Activated CD8-positive, alpha-beta T cell treated with anti-CD3 and anti-CD28 coated beads for 36 hours (primary cell): ENCODE measurements around the gene MIA. TPM values are rescaled to one million over a fixed set of nuclear protein-coding genes. Genes with fewer than 3 reads are reported as not detected.
"Not testable (repeated sequence)": the region's sequence is repeated elsewhere in the genome, so short reads cannot be mapped to it uniquely, and the experiment has no call there.

Source experiments
- ATAC-seq: fragments of 200-7000 bp; cut with Tn5 transposase; one replicate; pipeline ENCODE4 v1.10.0; 2021; ENCODE audit warnings: mild to moderate bottlenecking, moderate library complexity
- CTCF ChIA-PET: fragments of 350-600 bp; sonication (Branson Sonifier 250); formaldehyde crosslinking; loops from one replicate; lab custom pipeline; 2021; ENCODE audit warnings: antibody characterized with exemption; lab: Charles Lee
- POLR2A ChIA-PET: fragments of 350-600 bp; sonication (Branson Sonifier 250); formaldehyde crosslinking; loops from one replicate; lab custom pipeline; 2021; ENCODE audit warnings: antibody characterized with exemption; lab: Charles Lee
- DNase-seq: peaks from one replicate; pipeline ENCODE4 v3.0.0-alpha.2; 2020
- H3K27ac Mint-ChIP-seq: one replicate; pipeline ENCODE4 v1.8.0; 2021; ENCODE audit warnings: mild to moderate bottlenecking, mixed read lengths
- H3K27me3 Mint-ChIP-seq: one replicate; pipeline ENCODE4 v1.8.0; 2021; ENCODE audit warnings: mixed read lengths
- H3K36me3 Mint-ChIP-seq: one replicate; pipeline ENCODE4 v1.8.0; 2021; ENCODE audit warnings: low read depth, mixed read lengths
- H3K4me1 Mint-ChIP-seq: one replicate; pipeline ENCODE4 v1.8.0; 2021; ENCODE audit warnings: low read depth, mixed read lengths
- H3K4me3 Mint-ChIP-seq: one replicate; pipeline ENCODE4 v1.8.0; 2021; ENCODE audit warnings: mild to moderate bottlenecking, moderate library complexity, mixed read lengths
- H3K9me3 Mint-ChIP-seq: one replicate; pipeline ENCODE4 v1.8.0; 2021; ENCODE audit warnings: mixed read lengths
- intact Hi-C: fragments of 100-400 bp; cut with micrococcal nuclease; formaldehyde crosslinking; loops from one replicate; pipeline ENCODE4 v1.10.0; 2022
- total RNA-seq, 2 experiments: library from RNA; stranded (reverse); gene quantifications; one replicate each; pipeline ENCODE4 v1.2.3, GENCODE V29; 2021
- TF ChIP-seq, protein P1 (sequence below): fragments of 200-600 bp; IDR thresholded peaks from one replicate; pipeline ENCODE4 v1.8.0; 2022; ENCODE audit warnings: antibody characterized with exemption, mild to moderate bottlenecking

The MIA gene
- total RNA-seq: not detected

DNA sequence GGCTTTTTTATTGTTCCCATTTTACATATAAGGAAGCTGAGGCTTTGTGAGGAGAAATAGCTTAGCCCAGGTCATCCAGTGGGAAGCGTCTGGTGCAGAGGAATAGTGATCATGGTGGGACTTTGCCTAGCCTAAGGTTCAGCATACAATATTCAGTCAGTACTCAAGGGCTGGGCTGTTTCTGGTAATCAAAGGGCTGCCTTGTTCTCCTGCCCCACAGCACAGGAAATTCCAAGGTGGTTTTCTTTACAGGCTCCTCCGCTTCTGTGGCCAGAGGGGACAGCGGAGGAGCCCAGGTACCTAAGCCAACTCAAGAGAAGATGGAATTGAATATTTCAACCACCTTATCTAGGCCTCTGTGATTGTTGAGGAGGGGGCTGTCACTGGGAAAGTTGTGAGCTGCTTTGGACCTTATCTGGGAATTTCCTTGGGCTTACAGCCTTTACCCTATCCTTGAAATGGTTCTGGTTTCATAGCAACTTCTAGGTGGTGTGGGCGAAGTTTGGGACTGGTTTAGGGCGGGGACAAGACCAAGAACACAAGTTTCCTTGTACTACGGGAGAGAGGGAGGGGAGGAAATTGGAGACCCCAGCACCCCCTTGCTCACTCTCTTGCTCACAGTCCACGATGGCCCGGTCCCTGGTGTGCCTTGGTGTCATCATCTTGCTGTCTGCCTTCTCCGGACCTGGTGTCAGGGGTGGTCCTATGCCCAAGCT, at the start of gene MIA:
Gene MIA, plus strand, starts transcription at position 606 of the 716 bp plus-strand sequence. Its CDS starts 22 bp downstream, at position 628.
- TF ChIP-seq, protein P1, sequence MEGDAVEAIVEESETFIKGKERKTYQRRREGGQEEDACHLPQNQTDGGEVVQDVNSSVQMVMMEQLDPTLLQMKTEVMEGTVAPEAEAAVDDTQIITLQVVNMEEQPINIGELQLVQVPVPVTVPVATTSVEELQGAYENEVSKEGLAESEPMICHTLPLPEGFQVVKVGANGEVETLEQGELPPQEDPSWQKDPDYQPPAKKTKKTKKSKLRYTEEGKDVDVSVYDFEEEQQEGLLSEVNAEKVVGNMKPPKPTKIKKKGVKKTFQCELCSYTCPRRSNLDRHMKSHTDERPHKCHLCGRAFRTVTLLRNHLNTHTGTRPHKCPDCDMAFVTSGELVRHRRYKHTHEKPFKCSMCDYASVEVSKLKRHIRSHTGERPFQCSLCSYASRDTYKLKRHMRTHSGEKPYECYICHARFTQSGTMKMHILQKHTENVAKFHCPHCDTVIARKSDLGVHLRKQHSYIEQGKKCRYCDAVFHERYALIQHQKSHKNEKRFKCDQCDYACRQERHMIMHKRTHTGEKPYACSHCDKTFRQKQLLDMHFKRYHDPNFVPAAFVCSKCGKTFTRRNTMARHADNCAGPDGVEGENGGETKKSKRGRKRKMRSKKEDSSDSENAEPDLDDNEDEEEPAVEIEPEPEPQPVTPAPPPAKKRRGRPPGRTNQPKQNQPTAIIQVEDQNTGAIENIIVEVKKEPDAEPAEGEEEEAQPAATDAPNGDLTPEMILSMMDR: no peak
- Mint-ChIP-seq H3K27ac (no peak within 1 kb of the TSS), H3K4me3 (no peak within 1 kb of the TSS), H3K27me3 (no peaks in the 10 kb centered on the region), H3K9me3 (peaks cover 6% of the 10 kb centered on the region), H3K36me3 (peaks cover 20% of the 10 kb centered on the region), H3K4me1 (peaks cover 48% of the 10 kb centered on the region)
- DNase-seq: no peak
- ATAC-seq: no peak
- POLR2A ChIA-PET: interaction anchor here (3.6 kb wide), 1 partner anchor 21 kb away, joined by 22 read pairs; no protein-coding TSS in a partner anchor
- intact Hi-C loops: no loop called here
- CTCF ChIA-PET: no interaction called here

DNA sequence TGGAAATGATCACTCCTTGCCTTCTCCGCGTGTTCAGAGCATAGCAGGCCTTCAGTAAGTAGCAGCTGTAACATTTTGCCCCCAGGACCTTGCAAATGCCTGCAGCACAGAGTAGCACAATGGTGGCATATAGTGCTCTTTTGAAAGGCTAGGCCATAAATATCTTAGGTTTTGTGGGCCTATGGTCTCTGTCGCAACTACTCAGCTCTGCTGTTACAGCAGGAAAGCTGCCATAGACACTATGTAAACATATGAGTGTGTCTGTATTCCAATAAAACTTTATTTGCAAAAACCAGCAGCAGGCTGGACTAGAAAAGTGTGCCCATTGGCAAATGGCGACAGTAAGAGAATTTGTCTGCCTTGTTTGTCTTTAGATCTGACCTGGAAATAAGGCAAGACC, 49.0 kb upstream of the MIA start:
- Mint-ChIP-seq H3K27ac (no peak overlapping the region), H3K4me1 (peaks cover 18% of the 10 kb centered on the region), H3K4me3 (no peak overlapping the region), H3K9me3 (no peaks in the 10 kb centered on the region), H3K27me3 (no peaks in the 10 kb centered on the region), H3K36me3 (peaks cover 41% of the 10 kb centered on the region)
- POLR2A ChIA-PET: no interaction called here
- CTCF ChIA-PET: interaction anchor here (1.4 to 1.5 kb wide), 2 partner anchors 81 to 93 kb away, joined by 3 to 4 read pairs; no protein-coding TSS in a partner anchor
- DNase-seq (no peak), ATAC-seq (no peak)
- TF ChIP-seq, protein P1: no peak
- intact Hi-C loops: no loop called here

DNA sequence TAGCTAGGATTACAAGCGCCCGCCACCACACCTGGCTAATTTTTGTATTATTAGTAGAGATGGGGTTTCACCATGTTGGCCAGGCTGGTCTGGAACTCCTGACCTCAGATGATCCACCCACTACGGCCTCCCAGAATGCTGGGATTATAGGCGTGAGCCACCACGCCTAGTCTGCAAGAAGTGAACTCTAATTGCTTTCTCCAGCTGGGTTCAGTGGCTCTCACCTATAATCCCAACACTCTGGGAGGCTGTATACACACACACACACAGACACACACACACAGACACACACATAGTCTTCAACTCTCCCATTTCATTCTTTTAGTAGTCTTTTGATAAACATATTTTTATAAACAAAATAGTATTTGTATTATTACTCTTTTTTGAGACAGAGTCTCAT, 45.3 kb upstream of the MIA start:
- peaks cover 31% of the 10 kb centered on the region for H3K36me3 Mint-ChIP-seq
- H3K27me3 Mint-ChIP-seq, DNase-seq, ATAC-seq, H3K27ac Mint-ChIP-seq, intact Hi-C loops, H3K4me1 Mint-ChIP-seq, H3K4me3 Mint-ChIP-seq, H3K9me3 Mint-ChIP-seq: not testable (repeated sequence)
- CTCF ChIA-PET: interaction anchor here (0.6 to 1.0 kb wide), 3 partner anchors 42 to 95 kb away, joined by 3 to 6 read pairs (median 4); no protein-coding TSS in a partner anchor
- POLR2A ChIA-PET: interaction anchor here (0.6 kb wide), 2 partner anchors 15 to 291 kb away, joined by 3 read pairs; no protein-coding TSS in a partner anchor

DNA sequence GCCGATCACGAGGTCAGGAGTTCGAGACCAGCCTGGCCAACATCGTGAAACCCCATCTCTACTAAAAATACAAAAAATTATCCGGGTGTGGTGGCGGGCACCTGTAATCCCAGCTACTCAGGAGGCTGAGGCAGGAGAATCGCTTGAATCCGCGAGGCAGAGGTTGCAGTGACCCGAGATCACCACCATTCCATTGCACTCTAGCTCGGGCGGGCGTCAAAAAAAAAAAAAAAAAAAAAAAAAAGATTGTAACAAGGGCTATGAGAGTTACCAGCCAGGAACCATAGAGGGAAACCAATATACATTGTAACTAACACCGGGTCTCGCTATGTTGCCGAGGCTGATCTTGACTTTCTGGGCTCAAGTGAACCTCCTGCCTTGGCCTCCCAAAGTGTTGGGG, 43.0 kb upstream of the MIA start:
- H3K27me3 Mint-ChIP-seq, H3K4me1 Mint-ChIP-seq, intact Hi-C loops, H3K4me3 Mint-ChIP-seq, ATAC-seq, DNase-seq, H3K9me3 Mint-ChIP-seq, H3K27ac Mint-ChIP-seq: not testable (repeated sequence)
- POLR2A ChIA-PET: interaction anchor here (1.0 kb wide), 1 partner anchor 9 kb away, joined by 3 read pairs; no protein-coding TSS in a partner anchor
- CTCF ChIA-PET: interaction anchor here (1.2 to 2.1 kb wide), 3 partner anchors 10 to 98 kb away, joined by 3 to 7 read pairs (median 5); partner anchors contain the start of gene ITPKC
- H3K36me3 Mint-ChIP-seq: peaks cover 26% of the 10 kb centered on the region

DNA sequence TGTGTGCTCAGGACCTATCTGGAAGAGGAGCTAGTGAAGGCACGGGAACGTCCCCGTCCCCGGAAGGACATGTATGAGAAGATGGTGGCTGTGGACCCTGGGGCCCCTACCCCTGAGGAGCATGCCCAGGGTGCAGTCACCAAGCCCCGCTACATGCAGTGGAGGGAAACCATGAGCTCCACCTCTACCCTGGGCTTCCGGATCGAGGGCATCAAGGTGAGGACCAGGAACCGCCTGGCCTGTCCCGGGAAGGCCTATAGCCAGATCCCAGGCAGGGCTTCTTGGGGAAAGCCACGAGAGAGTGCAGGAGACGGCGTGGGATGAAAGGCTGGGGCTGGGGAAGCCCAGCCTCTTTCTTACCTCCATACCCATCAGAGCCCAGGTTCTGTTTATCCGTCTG, 42.2 kb upstream of the MIA start:
- peaks cover 24% of the 10 kb centered on the region for H3K36me3 Mint-ChIP-seq

More for the DNA sequence above, 42.2 kb upstream of the MIA start:
- Mint-ChIP-seq H3K9me3 (no peaks in the 10 kb centered on the region), H3K4me1 (no peaks in the 10 kb centered on the region), H3K4me3 (no peak overlapping the region), H3K27me3 (no peaks in the 10 kb centered on the region), H3K27ac (no peak overlapping the region)
- ChIA-PET CTCF (interaction anchor here (0.9 to 2.1 kb wide), 4 partner anchors 9 to 99 kb away, joined by 3 to 7 read pairs (median 4); no protein-coding TSS in a partner anchor), POLR2A (interaction anchor here (1.2 kb wide), 2 partner anchors 9 to 65 kb away, joined by 3 read pairs; no protein-coding TSS in a partner anchor)
- TF ChIP-seq, protein P1: no peak
- DNase-seq: no peak
- no peak for ATAC-seq
- intact Hi-C loops: no loop called here
